H1 (cell line): Measurements from ENCODE around the gene LRTM2. TPM values are rescaled to one million over a fixed set of nuclear protein-coding genes. Genes with fewer than 3 reads are reported as not detected.

Experiments
- CTCF ChIA-PET: fragments of 300-600 bp; sonication (Branson Sonifier 250); formaldehyde crosslinking; loops from one replicate; lab custom pipeline; 2021; ENCODE audit not compliant: partially characterized antibody; lab: Charles Lee
- POLR2A ChIA-PET: fragments of 300-600 bp; sonication (Branson Sonifier 250); formaldehyde crosslinking; loops from one replicate; lab custom pipeline; 2021; ENCODE audit warnings: inconsistent platforms; ENCODE audit not compliant: partially characterized antibody; lab: Charles Lee
- DNase-seq, 2 experiments: peaks; one replicate each; pipeline versions ENCODE4 v3.0.0 to v3.0.0-alpha.2; 2010 to 2022; ENCODE audit warnings: low spot score in 2 of 2, low read depth in 1 of 2, mixed read lengths in 1 of 2
- FAIRE-seq: peaks from 2 replicates; lab custom pipeline; 2011; peaks lifted over from hg19 to GRCh38; lab: Jason Lieb, UNC
- H2AFZ ChIP-seq: 2 replicates; pipeline ENCODE4 v1.8.1; 2012; ENCODE audit warnings: low read length, inconsistent platforms
- H2AK5ac ChIP-seq: 2 replicates; pipeline ENCODE4 v1.6.1; 2013; ENCODE audit warnings: low read depth, low read length
- H2BK120ac ChIP-seq: replicated peaks from 2 replicates; pipeline ENCODE3; 2013; ENCODE audit warnings: low read depth, low read length, inconsistent platforms
- H2BK12ac ChIP-seq: 2 replicates; pipeline ENCODE4 v1.6.1; 2013; ENCODE audit warnings: low read depth, low read length
- H2BK15ac ChIP-seq: 2 replicates; pipeline ENCODE4 v1.6.1; 2013; ENCODE audit warnings: low read length
- H2BK20ac ChIP-seq: 2 replicates; pipeline ENCODE4 v1.6.1; 2013; ENCODE audit warnings: low read length
- H2BK5ac ChIP-seq: 2 replicates; pipeline ENCODE4 v1.6.1; 2013; ENCODE audit warnings: low read depth, low read length
- H3K14ac ChIP-seq: 2 replicates; pipeline ENCODE4 v1.6.1; 2013; ENCODE audit warnings: inconsistent platforms; ENCODE audit not compliant: insufficient read length
- H3K18ac ChIP-seq: 2 replicates; pipeline ENCODE4 v1.6.1; 2013; ENCODE audit warnings: low read length; ENCODE audit errors: extremely low read depth
- H3K23ac ChIP-seq: 2 replicates; pipeline ENCODE4 v1.6.1; 2013; ENCODE audit warnings: inconsistent platforms; ENCODE audit not compliant: insufficient read length
- H3K23me2 ChIP-seq: 2 replicates; pipeline ENCODE4 v1.6.1; 2013; ENCODE audit warnings: low read depth, low read length
- H3K27ac ChIP-seq: 2 replicates; pipeline ENCODE4 v1.6.1; 2011; ENCODE audit warnings: low read depth, low read length, inconsistent platforms
- H3K27me3 ChIP-seq, 4 experiments: replicated peaks in 1 of 4; 1 replicate in 1 of 4; 2 replicates in 3 of 4; pipeline versions ENCODE4 v1.6.1 to v1.8.1; 2011 to 2013; ENCODE audit warnings: low read length in 3 of 4, mild to moderate bottlenecking in 3 of 4, inconsistent platforms in 2 of 4, mixed read lengths in 2 of 4, moderate library complexity in 1 of 4; ENCODE audit not compliant: control insufficient read depth in 3 of 4, insufficient read depth in 3 of 4; ENCODE audit errors: extremely low read depth in 1 of 4
- H3K36me3 ChIP-seq, 4 experiments: 2 replicates each; pipeline versions ENCODE4 v1.6.1 to v1.8.1; 2011 to 2013; ENCODE audit warnings: mild to moderate bottlenecking in 4 of 4, low read length in 3 of 4, moderate library complexity in 2 of 4, control low read depth in 1 of 4, inconsistent platforms in 1 of 4; ENCODE audit not compliant: insufficient read depth in 4 of 4, control insufficient read depth in 2 of 4
- H3K4ac ChIP-seq: replicated peaks from 2 replicates; pipeline ENCODE3; 2013; ENCODE audit warnings: low read length, low read depth, mixed read lengths, inconsistent platforms; ENCODE audit not compliant: insufficient read length
- H3K4me1 ChIP-seq, 4 experiments: replicated peaks in 1 of 4; 1 replicate in 1 of 4; 2 replicates in 3 of 4; pipeline versions ENCODE4 v1.6.1 to v1.8.1; 2011 to 2013; ENCODE audit warnings: low read length in 3 of 4, inconsistent platforms in 2 of 4, mixed read lengths in 1 of 4; ENCODE audit not compliant: insufficient read depth in 4 of 4, control insufficient read depth in 3 of 4
- H3K4me2 ChIP-seq, 2 experiments: 2 replicates each; pipeline versions ENCODE4 v1.6.1 to v1.8.1; 2011 to 2013; ENCODE audit warnings: low read depth in 2 of 2, low read length in 2 of 2, control low read depth in 1 of 2, inconsistent platforms in 1 of 2, mild to moderate bottlenecking in 1 of 2; ENCODE audit not compliant: insufficient read depth in 1 of 2
- H3K4me3 ChIP-seq, 4 experiments: fragments of 200-600, 300-600 bp in 1 of 4; sonication (generic), shearing (Covaris generic), sonication (Bioruptor Twin) in 1 of 4; 2 replicates each; pipeline versions ENCODE4 v1.5.1 to v1.8.1; 2011 to 2016; ENCODE audit warnings: low read length in 4 of 4, low read depth in 3 of 4, control low read depth in 2 of 4, inconsistent platforms in 2 of 4, mild to moderate bottlenecking in 2 of 4, mixed read lengths in 1 of 4, moderate library complexity in 1 of 4; ENCODE audit not compliant: insufficient read depth in 2 of 4; ENCODE audit errors: extremely low read depth in 1 of 4
- H3K56ac ChIP-seq: replicated peaks from 2 replicates; pipeline ENCODE3; 2013; ENCODE audit warnings: low read depth, mild to moderate bottlenecking, mixed read lengths, low read length, inconsistent platforms; ENCODE audit not compliant: insufficient read length
- H3K79me1 ChIP-seq: 2 replicates; pipeline ENCODE4 v1.6.1; 2013; ENCODE audit warnings: low read depth, low read length, control low read depth
- H3K79me2 ChIP-seq, 2 experiments: 2 replicates each; pipeline versions ENCODE4 v1.6.1 to v1.8.1; 2012 to 2013; ENCODE audit warnings: low read length in 2 of 2, mild to moderate bottlenecking in 2 of 2, inconsistent platforms in 1 of 2; ENCODE audit not compliant: insufficient read depth in 2 of 2, control insufficient read depth in 1 of 2
- H3K9ac ChIP-seq, 4 experiments: replicated peaks in 1 of 4; 1 replicate in 1 of 4; 2 replicates in 3 of 4; pipeline versions ENCODE4 v1.6.1 to v1.8.1; 2011 to 2013; ENCODE audit warnings: low read depth in 3 of 4, low read length in 3 of 4, control low read depth in 2 of 4, mild to moderate bottlenecking in 2 of 4, moderate library complexity in 2 of 4, inconsistent platforms in 1 of 4; ENCODE audit errors: extremely low read depth in 1 of 4
- H3K9me3 ChIP-seq, 2 experiments: 2 replicates each; pipeline versions ENCODE4 v1.6.1 to v1.8.1; 2012 to 2013; ENCODE audit warnings: mild to moderate bottlenecking in 2 of 2, moderate library complexity in 2 of 2, control low read depth in 1 of 2, inconsistent platforms in 1 of 2, low read depth in 1 of 2, low read length in 1 of 2, mixed read lengths in 1 of 2; ENCODE audit not compliant: insufficient read depth in 2 of 2
- H4K20me1 ChIP-seq, 2 experiments: replicated peaks in 1 of 2; 2 replicates each; pipeline versions ENCODE3 to v1.8.1; 2011 to 2013; ENCODE audit warnings: inconsistent platforms in 2 of 2, low read length in 2 of 2, mild to moderate bottlenecking in 1 of 2; ENCODE audit not compliant: insufficient read depth in 2 of 2, control insufficient read depth in 1 of 2
- H4K5ac ChIP-seq: 2 replicates; pipeline ENCODE4 v1.6.1; 2013; ENCODE audit warnings: low read length, low read depth, mixed read lengths, inconsistent platforms; ENCODE audit not compliant: insufficient read length
- H4K8ac ChIP-seq: 2 replicates; pipeline ENCODE4 v1.8.0; 2013; ENCODE audit warnings: mild to moderate bottlenecking, moderate library complexity, low read length, inconsistent platforms; ENCODE audit not compliant: insufficient read depth; ENCODE audit errors: extremely low read depth
- H4K91ac ChIP-seq: replicated peaks from 2 replicates; pipeline ENCODE3; 2013; ENCODE audit warnings: low read length, mixed read lengths, inconsistent platforms; ENCODE audit not compliant: insufficient read length
- BCL11A ChIP-seq, 2 experiments: IDR thresholded peaks; one replicate each; pipeline ENCODE4 v1.6.1; 2011; ENCODE audit warnings: low read depth in 2 of 2, low read length in 2 of 2, mild to moderate bottlenecking in 2 of 2
- CHD1 ChIP-seq: IDR thresholded peaks from 2 replicates; pipeline ENCODE4 v1.6.1; 2012; ENCODE audit warnings: low read depth, low read length, improper control_type of control experiment
- GABPA ChIP-seq: IDR thresholded peaks from 2 replicates; pipeline ENCODE4 v1.6.1; 2011; ENCODE audit warnings: mild to moderate bottlenecking, low read length, moderate library complexity, borderline replicate concordance; ENCODE audit not compliant: insufficient read depth
- GTF2F1 ChIP-seq: IDR thresholded peaks from 2 replicates; pipeline ENCODE4 v1.6.1; 2012; ENCODE audit warnings: low read depth, low read length, improper control_type of control experiment, borderline replicate concordance
- JUN ChIP-seq: IDR thresholded peaks from 2 replicates; pipeline ENCODE4 v1.6.1; 2011; ENCODE audit warnings: low read depth, mild to moderate bottlenecking, improper control_type of control experiment, low read length
- POU5F1 ChIP-seq: IDR thresholded peaks from 2 replicates; pipeline ENCODE4 v1.6.1; 2011; ENCODE audit warnings: low read depth, mild to moderate bottlenecking, low read length, moderate library complexity
- RAD21 ChIP-seq, 2 experiments: IDR thresholded peaks in 1 of 2; conservative IDR thresholded peaks in 1 of 2; 2 replicates each; pipeline ENCODE4 v1.6.1; 2011; ENCODE audit warnings: low read depth in 2 of 2, low read length in 2 of 2, improper control_type of control experiment in 1 of 2, inconsistent platforms in 1 of 2, mild to moderate bottlenecking in 1 of 2, moderate library complexity in 1 of 2
- RNF2 ChIP-seq: fragments of 200-900, 300-1000 bp; sonication (generic); IDR thresholded peaks from 2 replicates; pipeline ENCODE4 v1.7.1; 2016; ENCODE audit warnings: borderline replicate concordance, low read depth, mild to moderate bottlenecking, antibody characterized with exemption, low read length; ENCODE audit not compliant: poor library complexity, severe bottlenecking; ENCODE audit errors: missing control alignments
- SP4 ChIP-seq: IDR thresholded peaks from 2 replicates; pipeline ENCODE4 v1.6.1; 2012; ENCODE audit warnings: low read length, inconsistent platforms
- TCF12 ChIP-seq: IDR thresholded peaks from 2 replicates; pipeline ENCODE4 v1.6.1; 2011; ENCODE audit warnings: low read depth, mild to moderate bottlenecking, low read length
- YY1 ChIP-seq: IDR thresholded peaks from 2 replicates; pipeline ENCODE4 v1.6.1; 2011; ENCODE audit warnings: low read depth, mild to moderate bottlenecking, low read length
- WGBS, 2 experiments: shearing (Covaris generic) in 1 of 2; methylation state at CpG; one replicate each; pipeline versions ENCODE4 v1.1.6 to v1.1.7; 2013 to 2015; ENCODE audit warnings: low lambda C conversion rate in 2 of 2, mixed read lengths in 2 of 2, inconsistent platforms in 1 of 2, low coverage in 1 of 2, missing lambda C conversion rate in 1 of 2; ENCODE audit not compliant: insufficient replicate concordance in 2 of 2, insufficient coverage in 1 of 2, insufficient read length in 1 of 2; ENCODE audit errors: extremely low coverage in 1 of 2, missing lambda C conversion rate in 1 of 2; 5-methylcytosine and 5-hydroxymethylcytosine counted together
- polyA plus RNA-seq, 7 experiments: library from polyadenylated mRNA; depleted of rRNA in 3 of 7; stranded (reverse) in 5 of 7; unstranded in 2 of 7; fragments of >200 nt in 5 of 7; fragments of 200-250 nt in 2 of 7; gene quantifications; 1 replicate in 5 of 7; 2 replicates in 1 of 7; 4 replicates in 1 of 7; pipeline versions ENCODE4 v1.2.1 to v1.2.3, GENCODE V29; 2011 to 2013; ENCODE audit warnings: missing spikeins in 2 of 7, mixed read lengths in 2 of 7
- total RNA-seq: library from RNA; stranded (reverse); fragmentation: NEBNext Ultra II Directional; extraction: Animal tissue kit (Norgen Biotek cat#: 25700); gene quantifications from 2 replicates; pipeline ENCODE4 v1.2.1, GENCODE V29; 2021

LRTM2 gene
- total and polyA plus RNA-seq, 2 of the 8 experiments (the other 6 are each of a cell fraction or from before 2014, with no cell fraction given), result 0.06 TPM; not detected in 1

GRCh38 chr12:1827826-1828805 lies 7.8 kb downstream of the LRTM2 start:
- no peak for DNase-seq
- ChIA-PET CTCF (interaction anchor here (0.7 to 3.9 kb wide), 5 partner anchors 12 to 112 kb away, joined by 3 to 20 read pairs (median 4); no protein-coding TSS in a partner anchor), POLR2A (no interaction called here)
- no peak overlapping the region for H2BK12ac ChIP-seq
- peaks cover 0 to 4% of the 10 kb centered on the region in 2 experiments for H4K20me1 ChIP-seq
- H3K18ac ChIP-seq, result no peak overlapping the region
- peaks cover 0 to 5% (median 2%) of the 10 kb centered on the region in 4 experiments; a peak in 3 of 7 replicates for H3K27me3 ChIP-seq
- H2BK5ac ChIP-seq, result no peak overlapping the region
- no peak overlapping the region for H3K4ac ChIP-seq
- no peak overlapping the region for H3K9ac ChIP-seq
- no peak overlapping the region for H3K14ac ChIP-seq
- H3K27ac ChIP-seq, result no peak overlapping the region
- H3K36me3 ChIP-seq, result no peaks in the 10 kb centered on the region
- H2AK5ac ChIP-seq, result no peak overlapping the region
- no peak overlapping the region for H2BK15ac ChIP-seq
- H4K8ac ChIP-seq, result no peak overlapping the region
- no peaks in the 10 kb centered on the region; the same call in 1 of the 2 replicates for H3K79me1 ChIP-seq
- peaks cover 3% of the 10 kb centered on the region; the same call in 1 of the 2 replicates for H3K23me2 ChIP-seq
- H3K56ac ChIP-seq, result no peak overlapping the region
- no peak overlapping the region for H3K4me3 ChIP-seq
- H3K79me2 ChIP-seq, result no peaks in the 10 kb centered on the region
- no peak overlapping the region for H4K91ac ChIP-seq
- H2BK20ac ChIP-seq, result no peak overlapping the region
- H3K23ac ChIP-seq, result no peak overlapping the region
- H2BK120ac ChIP-seq, result no peak overlapping the region
- WGBS, 2 experiments, result 79% methylated on average over 29 of the region's 38 CpGs; no CpG with 5 or more reads in 1 of the 2 experiments
- H3K4me1 ChIP-seq, result peaks cover 0 to 8% (median 6%) of the 10 kb centered on the region in 4 experiments; a peak in 5 of 7 replicates
- H4K5ac ChIP-seq, result no peak overlapping the region
- no peak overlapping the region for H2AFZ ChIP-seq
- no peak for FAIRE-seq
- no peaks in the 10 kb centered on the region for H3K9me3 ChIP-seq
- no peak overlapping the region for H3K4me2 ChIP-seq
- no peak for TF ChIP-seq POU5F1
- TF ChIP-seq GTF2F1, result no peak
- no peak for TF ChIP-seq RNF2
- no peak for TF ChIP-seq CHD1
- TF ChIP-seq SP4, result no peak
- no peak for TF ChIP-seq YY1
- TF ChIP-seq JUN, result no peak
- TF ChIP-seq GABPA, result no peak
- no peak for TF ChIP-seq BCL11A (IDR thresholded peaks at IDR 0.05; ENCODE audit: low read depth in 2 of 2, low read length in 2 of 2)
- no peak for TF ChIP-seq TCF12
- TF ChIP-seq RAD21 (IDR thresholded peaks at IDR 0.05 in 1 of 2, conservative IDR thresholded peaks at IDR 0.05 in 1 of 2; ENCODE audit: low read depth in 2 of 2, low read length in 2 of 2), result no peak
